GM12891 (cell line): Measurements from ENCODE around the gene ATL1.

ENCODE experiments used
- DNase-seq: peaks from one replicate; pipeline ENCODE4 v3.0.0; 2011; ENCODE audit warnings: low spot score; ENCODE audit not compliant: insufficient read length
- FAIRE-seq: peaks from 2 replicates; lab custom pipeline; 2011; peaks lifted over from hg19 to GRCh38; lab: Jason Lieb, UNC
- PAX5 ChIP-seq: IDR thresholded peaks from 2 replicates; pipeline ENCODE4 v1.6.1; 2011; ENCODE audit warnings: low read length, moderate library complexity, mild to moderate bottlenecking; ENCODE audit not compliant: insufficient read depth, severe bottlenecking
- POLR2A ChIP-seq: IDR thresholded peaks from 2 replicates; pipeline ENCODE4 v1.6.1; 2011; ENCODE audit warnings: low read depth, low read length, control low read depth
- POLR2AphosphoS5 ChIP-seq: IDR thresholded peaks from 2 replicates; pipeline ENCODE4 v1.6.1; 2011; ENCODE audit warnings: low read depth, low read length, control low read depth
- POU2F2 ChIP-seq: IDR thresholded peaks from 2 replicates; pipeline ENCODE4 v1.6.1; 2011; ENCODE audit warnings: low read depth, mild to moderate bottlenecking, control low read depth, low read length, moderate library complexity
- SPI1 ChIP-seq: IDR thresholded peaks from 2 replicates; pipeline ENCODE4 v1.6.1; 2011; ENCODE audit warnings: low read depth, low read length, control low read depth
- TAF1 ChIP-seq: IDR thresholded peaks from 2 replicates; pipeline ENCODE4 v1.6.1; 2011; ENCODE audit warnings: low read depth, low read length, control low read depth

Gene ATL1

DNA sequence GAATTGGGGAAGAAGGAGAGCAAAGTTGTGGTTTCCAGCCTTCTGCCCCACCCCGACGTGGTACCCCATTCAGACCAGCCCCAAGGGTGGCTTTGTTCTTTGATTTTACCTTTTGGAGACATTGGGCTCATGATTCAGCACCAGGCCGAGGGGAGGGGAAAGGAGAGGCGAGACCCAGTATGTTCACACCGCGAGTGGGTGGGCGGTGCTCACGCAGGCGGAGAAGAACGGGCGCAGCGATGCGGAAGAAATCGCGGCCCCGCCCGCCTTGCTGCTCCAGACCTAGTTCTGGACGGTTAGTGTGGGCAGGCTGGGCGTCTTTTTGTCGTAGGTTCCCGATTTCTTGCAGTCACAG is 963 bp downstream of the ATL1 start:
- peak; percentile 16 for FAIRE-seq
- DNase-seq: peak; percentile 9
- no peak for TF ChIP-seq POLR2AphosphoS5
- peak; percentile 51 for TF ChIP-seq PAX5
- TF ChIP-seq POU2F2: no peak

DNA sequence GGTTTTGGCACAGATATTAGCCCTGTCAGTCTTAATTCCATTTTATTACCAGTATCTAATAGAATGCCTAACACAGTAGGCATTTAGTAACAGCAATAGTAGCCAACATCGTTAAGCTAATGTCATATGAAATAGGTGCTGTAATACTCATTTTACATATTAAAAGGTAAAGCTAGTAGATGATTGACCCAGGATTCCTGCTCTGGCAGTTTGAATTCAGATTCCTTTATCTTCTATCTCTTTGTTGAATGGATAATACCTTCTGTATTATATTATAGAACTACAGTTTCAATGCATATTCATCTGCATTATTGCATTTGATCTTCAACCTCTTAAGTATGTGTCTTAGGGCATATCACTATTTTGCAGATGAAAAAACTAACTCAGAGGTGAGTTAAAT is 2.9 kb downstream of the ATL1 start:
- TF ChIP-seq POU2F2 (no peak), POLR2A (no peak), SPI1 (no peak), TAF1 (no peak), PAX5 (no peak), POLR2AphosphoS5 (no peak)
- no peak for FAIRE-seq
- DNase-seq: no peak

DNA sequence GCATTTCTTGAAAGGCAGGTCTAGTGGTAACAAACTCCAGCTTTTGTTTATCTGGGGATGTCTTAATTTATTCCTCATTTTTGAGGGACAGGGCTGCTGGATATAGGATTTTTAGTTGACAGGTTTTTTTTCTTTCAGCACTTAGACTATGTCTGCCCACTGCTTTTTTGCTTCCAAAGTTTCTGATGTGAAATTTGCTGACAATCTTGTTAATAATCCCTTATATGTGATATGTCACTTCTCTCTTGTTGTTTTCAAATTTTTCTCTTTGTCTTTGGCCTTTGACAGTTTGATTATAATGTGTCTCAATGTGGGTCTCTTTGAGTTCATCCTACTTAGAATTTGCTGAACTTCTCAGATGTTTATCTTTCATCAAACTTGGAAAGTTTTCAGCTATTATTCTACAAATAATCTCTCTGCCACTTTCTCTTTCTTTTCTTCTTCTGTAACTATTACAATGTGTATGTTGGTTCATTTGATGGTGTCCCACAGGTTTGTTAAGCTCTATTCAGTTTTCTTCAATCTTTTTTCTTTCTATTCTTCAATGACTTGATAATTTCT is 9.8 kb downstream of the ATL1 start:
- DNase-seq: no peak
- no peak for FAIRE-seq
- TF ChIP-seq TAF1 (no peak), PAX5 (no peak), POLR2AphosphoS5 (no peak), SPI1 (no peak), POU2F2 (no peak), POLR2A (no peak)

DNA sequence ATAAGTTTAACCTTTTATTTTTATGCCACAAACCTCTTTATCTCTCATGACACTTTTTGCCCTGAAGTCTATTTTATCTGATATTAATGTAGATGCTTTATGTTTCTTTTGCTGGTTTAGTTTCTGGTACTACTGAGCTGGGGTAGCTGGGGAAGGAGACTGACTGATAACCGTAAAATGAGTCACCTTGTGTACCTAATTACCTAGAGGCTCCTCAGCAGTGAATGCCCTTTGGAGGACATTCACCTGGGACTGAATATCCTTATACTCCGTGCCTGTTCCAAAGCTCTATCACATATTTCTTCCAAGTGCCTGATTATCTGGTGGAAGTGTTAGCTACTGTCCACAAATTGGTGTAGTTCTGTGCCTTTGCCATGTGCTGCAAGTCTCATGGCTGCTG is 13.9 kb downstream of the ATL1 start:
- no peak for TF ChIP-seq POLR2AphosphoS5
- no peak for TF ChIP-seq SPI1
- no peak for TF ChIP-seq POLR2A
- no peak for TF ChIP-seq TAF1
- no peak for TF ChIP-seq POU2F2
- TF ChIP-seq PAX5: no peak
- DNase-seq: no peak
- no peak for FAIRE-seq

DNA sequence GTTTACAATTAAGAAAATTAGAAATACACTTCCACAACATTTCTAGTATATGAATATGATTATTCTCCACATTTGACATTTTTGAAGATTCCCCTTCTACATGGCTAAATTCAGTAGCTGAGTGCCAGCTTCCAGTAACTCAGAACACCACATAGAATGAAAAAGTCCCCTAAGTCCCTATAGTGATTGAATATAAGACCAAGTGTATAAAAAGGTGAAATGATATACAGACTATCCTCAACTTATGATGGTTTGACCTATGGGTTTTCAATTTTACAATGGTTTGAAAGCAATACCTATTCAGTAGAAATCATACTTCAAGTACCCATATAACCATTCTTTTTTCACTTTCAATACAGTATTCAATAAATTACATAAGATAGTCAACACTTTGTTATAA is 15.8 kb downstream of the ATL1 start:
- no peak for FAIRE-seq
- DNase-seq: no peak
- TF ChIP-seq POU2F2 (no peak), PAX5 (no peak), POLR2A (no peak), TAF1 (no peak), POLR2AphosphoS5 (no peak), SPI1 (no peak)

DNA sequence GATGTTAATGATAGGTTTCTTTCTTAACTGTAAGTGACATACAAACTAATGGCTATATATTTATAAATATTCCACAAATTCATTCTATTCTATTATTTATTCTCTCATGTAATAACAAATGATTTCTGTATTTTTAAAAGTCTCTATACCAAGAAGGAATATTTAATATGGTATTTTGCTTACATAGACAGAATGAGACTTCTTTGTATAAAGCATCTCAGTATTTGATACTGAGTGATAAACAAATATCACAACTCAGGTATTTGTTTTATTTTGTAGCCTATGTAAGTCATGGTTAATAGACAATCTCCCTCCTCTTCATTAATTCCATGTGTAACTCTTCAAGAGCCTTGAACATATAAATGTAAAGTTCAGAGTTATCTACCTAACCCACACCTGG is 18.0 kb downstream of the ATL1 start:
- DNase-seq (no peak), FAIRE-seq (no peak)
- TF ChIP-seq POLR2AphosphoS5 (no peak), TAF1 (no peak), POU2F2 (no peak), SPI1 (no peak), PAX5 (no peak), POLR2A (no peak)

DNA sequence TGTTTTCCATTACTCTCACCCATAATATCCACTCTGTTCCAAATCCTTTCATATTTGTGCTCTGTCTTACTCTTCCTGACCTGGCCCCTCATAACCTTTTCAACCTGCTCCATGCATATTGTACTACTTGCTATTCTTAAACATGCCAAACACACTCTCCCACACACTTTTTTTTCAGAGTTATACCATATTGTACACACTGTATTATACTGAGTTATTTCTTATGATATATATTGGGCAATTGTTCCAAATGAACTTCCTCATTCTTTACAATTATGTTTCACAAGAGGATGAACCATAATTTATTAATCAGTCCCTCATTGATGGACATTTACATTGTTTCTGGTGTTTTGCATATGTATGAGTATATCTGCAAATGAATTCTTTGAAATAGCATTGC is 18.5 kb downstream of the ATL1 start:
- TF ChIP-seq POU2F2 (no peak), PAX5 (no peak), SPI1 (no peak), TAF1 (no peak), POLR2A (no peak), POLR2AphosphoS5 (no peak)
- no peak for DNase-seq
- FAIRE-seq: no peak

DNA sequence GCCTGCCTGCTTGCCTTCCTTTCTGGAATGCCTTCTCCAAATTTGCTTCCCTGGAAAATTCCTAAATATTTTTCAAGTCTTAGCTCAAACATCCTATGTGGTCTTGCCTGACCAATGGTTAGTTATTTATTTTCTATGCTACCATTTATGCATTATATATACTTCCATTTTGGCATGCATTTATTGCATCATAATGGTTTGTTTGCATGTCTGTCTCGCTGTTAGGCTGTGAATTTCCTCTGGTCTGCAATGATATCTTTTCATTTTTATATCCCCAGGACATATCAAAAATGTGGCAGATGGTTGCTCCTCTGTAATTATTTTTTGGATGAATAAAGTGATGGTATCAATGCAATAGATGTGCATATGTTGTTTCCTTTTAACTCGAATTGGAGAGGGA is 30.5 kb downstream of the ATL1 start:
- FAIRE-seq: no peak
- TF ChIP-seq PAX5 (no peak), TAF1 (no peak), POLR2A (no peak), SPI1 (no peak), POLR2AphosphoS5 (no peak), POU2F2 (no peak)
- no peak for DNase-seq

DNA sequence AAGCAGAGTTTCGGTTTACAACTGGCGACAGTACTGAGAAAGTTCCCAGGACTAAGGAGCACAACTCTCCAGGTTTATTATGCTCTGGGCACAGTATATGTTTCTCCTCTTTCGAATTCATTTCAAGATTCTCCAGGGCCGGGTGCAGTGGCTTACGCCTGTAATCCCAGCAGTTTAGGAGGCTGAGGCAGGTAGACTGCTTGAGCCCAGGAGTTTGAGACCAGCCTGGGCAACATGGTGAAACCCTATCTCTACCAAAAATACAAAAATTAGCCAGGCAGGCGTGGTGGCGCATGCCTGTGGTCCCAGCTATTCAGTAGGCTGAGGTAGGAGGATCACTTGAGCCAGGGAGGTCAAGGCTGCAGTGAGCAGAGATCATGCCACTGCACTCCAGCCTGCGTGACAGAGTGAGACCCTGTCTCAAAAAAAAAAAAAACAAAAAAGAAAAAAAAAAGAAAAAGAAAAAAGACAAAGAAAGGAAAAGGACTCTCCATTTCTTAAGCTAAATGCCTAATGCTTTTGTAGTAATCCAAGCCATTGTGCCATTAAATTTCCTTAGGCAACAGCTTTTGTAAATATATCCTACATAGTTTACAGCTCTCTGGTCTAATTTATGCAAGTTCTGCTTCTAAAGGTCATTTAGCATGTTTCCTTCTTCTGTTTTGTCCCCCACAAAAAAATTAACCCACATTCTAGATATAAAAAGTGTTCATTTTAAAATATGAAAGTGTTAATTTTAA is 34.8 kb downstream of the ATL1 start:
- DNase-seq (no peak), FAIRE-seq (no peak)

DNA sequence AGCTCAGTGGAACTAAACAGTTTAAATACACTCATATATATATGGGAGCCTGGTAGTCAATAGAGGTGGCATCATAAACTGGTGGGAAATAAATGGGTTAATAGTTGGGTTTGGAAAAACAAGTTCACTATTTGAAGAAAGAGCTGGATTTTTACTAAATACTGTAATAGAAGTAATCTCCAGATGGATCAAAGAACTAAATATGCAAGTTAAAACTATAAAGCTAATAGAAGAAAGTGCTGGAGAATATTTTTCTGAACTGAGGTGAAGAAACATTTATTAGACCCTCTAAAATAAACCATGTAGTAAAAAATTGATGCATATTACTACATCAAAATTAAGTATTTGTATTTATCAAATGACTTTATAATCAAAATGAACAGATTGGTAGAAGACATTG is 38.8 kb downstream of the ATL1 start:
- DNase-seq (no peak), FAIRE-seq (no peak)
- TF ChIP-seq PAX5 (no peak), POLR2AphosphoS5 (no peak), POLR2A (no peak), POU2F2 (no peak), TAF1 (no peak), SPI1 (no peak)

More for the DNA sequence above, 34.8 kb downstream of the ATL1 start:
- TF ChIP-seq POLR2A: no peak
